ENCODE measurements around the gene TRIM47. TPM values are rescaled to one million over a fixed set of nuclear protein-coding genes. Genes with fewer than 3 reads are reported as not detected.

TRIM47 gene
- total and polyA plus RNA-seq, 2 of the 13 experiments (the other 11 are each of a cell fraction or from before 2014, with no cell fraction given), result 33.5 to 82.0 TPM

- no peak for FAIRE-seq
- intact Hi-C loops (cut with micrococcal nuclease; ENCODE audit: unreplicated experiment), result no loop called here
- Histone ChIP-seq H3K27ac (ENCODE audit: extremely low read length, insufficient read depth, low read length) (no peak overlapping the region), H4K20me1 (ENCODE audit: insufficient read depth, low read length) (no peaks in the 10 kb centered on the region), H3K9ac (ENCODE audit: insufficient read depth, low read depth, low read length) (no peak overlapping the region), H3K4me3 (replicated peaks in 1 of 3; ENCODE audit: insufficient read depth in 1 of 3, low read depth in 2 of 3, low read length in 3 of 3) (no peak overlapping the region), H2AFZ (ENCODE audit: low read length) (no peak overlapping the region), H3K4me1 (ENCODE audit: insufficient read depth, low read length) (peaks cover 24% of the 10 kb centered on the region), H3K4me2 (ENCODE audit: low read depth, low read length) (no peak overlapping the region), H3K27me3 (ENCODE audit: control insufficient read depth in 1 of 2, insufficient read depth in 2 of 2, low read length in 2 of 2) (no peaks in the 10 kb centered on the region; a peak in 1 of 5 replicates), H3K9me3 (ENCODE audit: low read length) (no peaks in the 10 kb centered on the region), H3K79me2 (ENCODE audit: insufficient read depth, low read length) (peaks cover 2% of the 10 kb centered on the region), H3K36me3 (replicated peaks in 1 of 2; ENCODE audit: control insufficient read depth in 1 of 2, insufficient read depth in 2 of 2, low read length in 2 of 2) (no peaks in the 10 kb centered on the region)
- in situ Hi-C loops (cut with HindIII; ENCODE audit: extremely low pct_ligation_motif_present, low pct_unique_long_range_greater_than_20kb), result loop anchor here (5.0 kb wide), 1 partner anchor 98 kb away; no protein-coding TSS in a partner anchor
- BruUV-seq (replicated peaks), result no TSS peak
- TF ChIP-seq ZNF570 (CRISPR knock-in tag; IDR thresholded peaks at IDR 0.05; ENCODE audit: borderline replicate concordance) (no peak), ZNF782 (CRISPR knock-in tag; IDR thresholded peaks at IDR 0.05; ENCODE audit: borderline replicate concordance) (no peak), RARG (CRISPR knock-in tag; IDR thresholded peaks at IDR 0.05; ENCODE audit: low read depth) (no peak), ZBTB26 (CRISPR knock-in tag; IDR thresholded peaks at IDR 0.05; ENCODE audit: borderline replicate concordance) (no peak), ZNF263 (CRISPR knock-in tag; IDR thresholded peaks at IDR 0.05) (no peak), CAMTA2 (CRISPR knock-in tag; IDR thresholded peaks at IDR 0.05; ENCODE audit: borderline replicate concordance) (no peak), ZNF264 (CRISPR knock-in tag; IDR thresholded peaks at IDR 0.05) (no peak), FOXA1 (IDR thresholded peaks at IDR 0.05) (no peak), FOXA1 (CRISPR knock-in tag; IDR thresholded peaks at IDR 0.05) (no peak), ZFX (CRISPR knock-in tag; IDR thresholded peaks at IDR 0.05; ENCODE audit: low read depth) (no peak), ZNF567 (CRISPR knock-in tag; IDR thresholded peaks at IDR 0.05; ENCODE audit: borderline replicate concordance) (no peak), MIXL1 (CRISPR knock-in tag; IDR thresholded peaks at IDR 0.05) (no peak), ZNF30 (CRISPR knock-in tag; IDR thresholded peaks at IDR 0.05) (no peak), PPARG (CRISPR knock-in tag; conservative IDR thresholded peaks at IDR 0.05) (no peak), CEBPZ (IDR thresholded peaks at IDR 0.05; ENCODE audit: low read length) (no peak), TGIF2 (CRISPR knock-in tag; IDR thresholded peaks at IDR 0.05) (no peak), DR1 (CRISPR knock-in tag; IDR thresholded peaks at IDR 0.05) (no peak), ZBTB7A (CRISPR knock-in tag; IDR thresholded peaks at IDR 0.05) (no peak), MYPOP (CRISPR knock-in tag; IDR thresholded peaks at IDR 0.05) (no peak), ADNP (CRISPR knock-in tag; IDR thresholded peaks at IDR 0.05) (no peak)
- CTCF ChIA-PET (ENCODE audit: low intra/inter-chr PET ratio, low total read pairs), result no interaction called here
- no peak for ATAC-seq
- no peak for DNase-seq (ENCODE audit: low spot score)
- 75% methylated on average over 14 of the region's 14 CpGs for WGBS (ENCODE audit: low lambda C conversion rate)
- POLR2A ChIA-PET, result interaction anchor here (1.0 to 3.6 kb wide), 5 partner anchors 14 to 129 kb away, joined by 3 to 16 read pairs (median 6); partner anchors contain the start of gene TRIM47
Observed at GRCh38 chr17:75909051-75909811, 30.9 kb upstream of the TRIM47 start.

Data from HepG2 (cell line).